K562 (cell line): ENCODE measurements around the gene MFF.

Experiments
- GABPA ChIP-seq: fragments of 200-800 bp; sonication (Bioruptor generic); conservative IDR thresholded peaks from 2 replicates; pipeline ENCODE4 v1.6.1; 2016; ENCODE audit warnings: low read depth, missing genetic modification characterization, missing compliant biosample characterization
- SNRNP70 ChIP-seq: fragments of 200-400 bp; formaldehyde crosslinking; optimal IDR thresholded peaks from 2 replicates; pipeline ENCODE3; 2017; ENCODE audit warnings: low read depth, low read length
- ZNF184 ChIP-seq: sonication (generic); formaldehyde crosslinking; IDR thresholded peaks from 2 replicates; pipeline ENCODE4 v1.5.0; 2020; ENCODE audit warnings: missing genetic modification reagents

GRCh38 chr2:227292314-227292713, 32.7 kb upstream of the MFF start:
- no peak for TF ChIP-seq GABPA (tag)
- no peak for TF ChIP-seq SNRNP70
- TF ChIP-seq ZNF184 (CRISPR knock-in tag) = no peak
